Karpas-422 (cell line): ENCODE measurements around the gene CYCS. TPM values are rescaled to one million over a fixed set of nuclear protein-coding genes. Genes with fewer than 3 reads are reported as not detected.
"Not testable (repeated sequence)": the region's sequence is repeated elsewhere in the genome, so short reads cannot be mapped to it uniquely, and the experiment has no call there.

Source experiments
- DNase-seq: peaks from one replicate; pipeline ENCODE4 v3.0.0-alpha.2; 2015
- H2AFZ ChIP-seq: fragments of 200-600 bp; sonication (generic); 2 replicates; pipeline ENCODE4 v1.6.1; 2014; ENCODE audit warnings: antibody characterized with exemption, low read length, mixed read lengths
- H3K27ac ChIP-seq: fragments of 200-600 bp; sonication (generic); 2 replicates; pipeline ENCODE4 v1.5.1; 2014; ENCODE audit warnings: mild to moderate bottlenecking, low read length, moderate library complexity
- H3K27me3 ChIP-seq: fragments of 200-600 bp; sonication (generic); 2 replicates; pipeline ENCODE4 v1.6.1; 2014; ENCODE audit warnings: low read length, mixed read lengths
- H3K36me3 ChIP-seq: fragments of 200-600 bp; sonication (generic); 2 replicates; pipeline ENCODE4 v1.6.1; 2014; ENCODE audit warnings: low read length, mixed read lengths; ENCODE audit not compliant: insufficient read depth
- H3K4me1 ChIP-seq: fragments of 200-600 bp; sonication (generic); 2 replicates; pipeline ENCODE4 v1.6.1; 2014; ENCODE audit warnings: mild to moderate bottlenecking, low read length, mixed read lengths
- H3K4me2 ChIP-seq: fragments of 200-600 bp; sonication (generic); 2 replicates; pipeline ENCODE4 v1.6.1; 2014; ENCODE audit warnings: low read length, low read depth, mild to moderate bottlenecking; ENCODE audit not compliant: poor library complexity, severe bottlenecking
- H3K4me3 ChIP-seq: fragments of 200-600 bp; sonication (generic); 2 replicates; pipeline ENCODE4 v1.5.1; 2014; ENCODE audit warnings: mild to moderate bottlenecking, antibody characterized with exemption, low read length, mixed read lengths
- H3K79me2 ChIP-seq: fragments of 200-600 bp; sonication (generic); 2 replicates; pipeline ENCODE4 v1.6.1; 2014; ENCODE audit warnings: mild to moderate bottlenecking, low read length, mixed read lengths
- H3K9ac ChIP-seq: fragments of 200-600 bp; sonication (generic); 2 replicates; pipeline ENCODE4 v1.6.0; 2014; ENCODE audit warnings: low read length
- H3K9me2 ChIP-seq: fragments of 200-600 bp; sonication (generic), shearing (Covaris generic); replicated peaks from 2 replicates; pipeline ENCODE4 v1.6.0; 2014; ENCODE audit warnings: mild to moderate bottlenecking, low read length, moderate library complexity; ENCODE audit not compliant: insufficient read depth
- H3K9me3 ChIP-seq: fragments of 300-700, 200-600 bp; sonication (generic); 2 replicates; pipeline ENCODE4 v1.6.1; 2014; ENCODE audit warnings: low read length, mixed read lengths
- H4K20me1 ChIP-seq: fragments of 200-600 bp; sonication (generic); 2 replicates; pipeline ENCODE4 v1.6.1; 2014; ENCODE audit warnings: mild to moderate bottlenecking, antibody characterized with exemption, low read length, low read depth; ENCODE audit not compliant: insufficient read depth
- total RNA-seq: library from RNA; depleted of rRNA; stranded (reverse); fragments of >200 nt; shearing (Covaris generic); gene quantifications from 2 replicates; pipeline ENCODE4 v1.2.3, GENCODE V29; 2014; ENCODE audit warnings: low replicate concordance; rRNA removed

The CYCS gene
- 43.9 and 102 TPM in 2 replicates for total RNA-seq

DNA sequence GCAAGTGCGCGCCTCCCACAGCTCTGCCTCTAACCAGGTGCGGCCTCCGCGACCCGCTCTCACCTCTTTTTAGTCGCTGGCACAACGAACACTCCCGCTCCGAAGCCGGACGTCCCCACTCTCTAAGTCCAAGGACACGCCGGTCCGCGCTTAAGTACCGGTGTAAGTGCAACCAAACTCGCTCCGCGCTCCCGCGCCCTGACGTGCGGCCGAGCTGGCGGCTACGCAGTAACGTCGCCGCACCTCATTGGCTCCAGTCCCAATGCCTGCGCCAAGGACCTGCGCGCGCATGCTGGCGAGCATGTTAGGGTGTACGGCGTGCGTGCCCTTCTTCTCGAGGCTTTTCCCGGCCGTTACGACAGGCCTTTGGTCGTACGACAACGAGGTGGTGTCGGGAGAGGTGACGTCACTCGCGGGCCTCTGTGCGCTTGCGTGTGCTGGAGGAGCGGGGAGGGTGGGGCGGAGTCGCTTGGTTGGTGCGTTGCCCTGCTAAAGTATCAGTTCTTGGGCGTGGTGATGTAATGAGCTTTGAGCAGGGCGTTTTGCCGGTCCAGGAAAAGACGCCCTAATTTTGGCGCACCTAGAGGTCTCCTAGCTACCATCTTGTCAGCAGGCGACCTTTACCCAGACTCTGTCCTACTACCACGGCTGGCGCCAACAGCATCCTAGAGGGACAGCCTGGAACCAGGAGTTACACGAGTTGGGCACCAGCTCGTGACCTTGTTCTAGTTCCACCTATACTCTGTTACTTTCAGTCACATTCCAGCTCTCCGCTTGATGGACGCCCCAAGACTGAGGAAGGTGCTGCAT is at the start of gene CYCS:
Gene CYCS (minus strand): TSS at position 124 of the 810 bp plus-strand sequence. CDS start 1,141 bp downstream, outside the sequence.
- H3K9me3 ChIP-seq, result no peaks in the 10 kb centered on the region
- H3K4me1 ChIP-seq, result peaks cover 34% of the 10 kb centered on the region
- peak; percentile 100 for DNase-seq
- H3K9me2 ChIP-seq, result no peaks in the 10 kb centered on the region
- H3K27me3 ChIP-seq, result no peaks in the 10 kb centered on the region
- H3K9ac ChIP-seq, result peak within 1 kb of the TSS; percentile 97
- H3K27ac ChIP-seq, result peak within 1 kb of the TSS; percentile 72
- H3K4me2 ChIP-seq, result peak within 1 kb of the TSS; percentile 100
- peak within 1 kb of the TSS; percentile 96; the same call in 1 of the 2 replicates for H2AFZ ChIP-seq
- peak within 1 kb of the TSS; percentile 83 for H3K4me3 ChIP-seq
- peaks cover 22% of the 10 kb centered on the region for H3K79me2 ChIP-seq
- H4K20me1 ChIP-seq, result peaks cover 30% of the 10 kb centered on the region
- peaks cover 40% of the 10 kb centered on the region for H3K36me3 ChIP-seq

DNA sequence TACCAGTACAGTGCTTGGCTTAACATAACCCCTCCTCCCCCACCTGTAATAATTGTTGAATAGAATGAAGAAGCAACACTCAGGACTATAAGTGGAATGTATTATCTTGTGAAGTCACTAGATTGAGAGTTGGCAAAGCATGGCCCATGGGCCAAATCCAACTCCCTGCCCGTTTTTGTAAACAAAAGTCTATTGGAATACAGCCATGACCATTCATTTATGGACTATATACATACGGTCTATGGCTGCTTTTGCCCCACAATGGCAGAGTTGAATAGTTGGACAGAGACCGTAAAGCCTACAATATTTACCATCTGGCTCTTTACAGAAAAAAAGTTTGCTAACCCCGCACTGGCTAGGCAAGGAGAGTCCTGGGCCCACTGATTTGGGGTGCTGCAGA is 48.1 kb upstream of the CYCS start:
- H3K9me2 ChIP-seq, result no peaks in the 10 kb centered on the region
- H2AFZ ChIP-seq, result no peak overlapping the region
- no peak overlapping the region for H3K27ac ChIP-seq
- no peak overlapping the region for H3K4me3 ChIP-seq
- H3K36me3 ChIP-seq, result no peaks in the 10 kb centered on the region; the same call in 1 of the 2 replicates
- no peak overlapping the region for H3K9ac ChIP-seq
- H4K20me1 ChIP-seq, result no peaks in the 10 kb centered on the region
- no peaks in the 10 kb centered on the region for H3K9me3 ChIP-seq
- no peaks in the 10 kb centered on the region for H3K79me2 ChIP-seq
- no peak overlapping the region for H3K4me2 ChIP-seq
- no peaks in the 10 kb centered on the region for H3K4me1 ChIP-seq
- no peaks in the 10 kb centered on the region for H3K27me3 ChIP-seq
- DNase-seq, result no peak

DNA sequence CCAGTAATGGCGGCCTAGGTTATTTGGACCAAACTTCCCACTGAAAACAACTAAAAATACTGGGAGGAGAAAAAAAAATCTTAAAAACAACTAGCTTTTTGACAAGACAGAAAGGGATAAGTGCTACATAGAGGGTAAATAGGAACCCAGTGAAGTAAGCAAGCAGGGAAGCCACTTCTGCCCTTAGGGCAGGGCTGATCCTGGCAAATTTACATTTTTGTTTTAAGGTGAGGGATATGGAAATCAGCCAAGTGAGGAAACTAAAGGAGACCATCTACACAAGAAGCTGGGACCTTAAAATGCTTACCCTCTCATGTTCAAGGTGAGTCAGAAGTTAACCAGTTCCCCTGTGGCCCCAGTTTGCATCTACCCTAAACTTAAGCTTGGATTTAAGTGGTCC is 46.5 kb upstream of the CYCS start:
- no peaks in the 10 kb centered on the region for H3K79me2 ChIP-seq
- no peaks in the 10 kb centered on the region for H3K9me2 ChIP-seq
- H3K4me2 ChIP-seq, result no peak overlapping the region
- no peaks in the 10 kb centered on the region for H3K4me1 ChIP-seq
- H3K9ac ChIP-seq, result no peak overlapping the region
- H4K20me1 ChIP-seq, result no peaks in the 10 kb centered on the region
- no peak overlapping the region for H2AFZ ChIP-seq
- no peak for DNase-seq
- H3K36me3 ChIP-seq, result no peaks in the 10 kb centered on the region
- H3K9me3 ChIP-seq, result no peaks in the 10 kb centered on the region
- H3K27ac ChIP-seq, result no peak overlapping the region
- no peak overlapping the region for H3K4me3 ChIP-seq
- no peaks in the 10 kb centered on the region for H3K27me3 ChIP-seq

DNA sequence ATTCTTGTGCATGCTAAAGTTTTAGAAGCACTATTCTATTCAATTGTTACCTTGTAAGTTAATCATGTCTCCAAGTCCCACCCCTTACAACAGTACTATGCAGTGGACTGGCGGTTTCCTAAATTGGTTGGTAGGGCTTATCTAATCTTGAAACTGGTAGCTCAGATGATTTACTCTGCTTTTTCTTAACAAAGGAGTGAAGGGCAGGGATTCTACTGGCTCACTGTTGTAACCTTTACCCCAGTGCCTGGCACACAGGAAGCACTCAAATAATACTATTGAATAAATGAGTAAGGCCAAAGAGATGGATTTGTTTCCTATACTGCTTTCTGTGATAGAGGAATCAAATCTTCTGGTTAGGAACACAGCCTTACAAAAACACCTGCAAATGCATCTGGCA is 46.0 kb upstream of the CYCS start:
- no peak overlapping the region for H3K27ac ChIP-seq
- H3K9ac ChIP-seq, result no peak overlapping the region
- no peak overlapping the region for H3K4me3 ChIP-seq
- no peaks in the 10 kb centered on the region for H3K79me2 ChIP-seq
- DNase-seq, result no peak
- no peaks in the 10 kb centered on the region for H3K4me1 ChIP-seq
- H3K36me3 ChIP-seq, result no peaks in the 10 kb centered on the region
- H3K9me2 ChIP-seq, result no peaks in the 10 kb centered on the region
- no peak overlapping the region for H2AFZ ChIP-seq
- no peaks in the 10 kb centered on the region for H4K20me1 ChIP-seq
- H3K4me2 ChIP-seq, result no peak overlapping the region
- no peaks in the 10 kb centered on the region for H3K27me3 ChIP-seq
- no peaks in the 10 kb centered on the region for H3K9me3 ChIP-seq

DNA sequence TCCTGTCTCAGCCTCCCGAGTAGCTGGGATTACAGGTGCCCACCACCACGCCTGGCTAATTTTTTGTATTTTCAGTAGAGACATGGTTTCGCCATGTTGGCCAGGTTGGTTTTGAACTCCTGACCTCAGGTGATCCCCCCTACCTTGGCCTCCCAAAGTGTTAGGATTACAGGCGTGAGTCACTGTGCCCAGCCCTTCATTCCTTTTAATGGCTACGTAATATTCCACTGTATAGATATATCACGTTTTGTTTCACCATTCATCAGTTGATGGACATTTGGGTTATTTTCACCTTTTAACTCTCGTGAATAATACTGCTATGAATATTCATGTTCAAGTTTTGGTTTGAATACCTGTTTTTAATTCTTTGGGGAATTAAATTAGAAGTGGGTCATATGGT is 44.6 kb upstream of the CYCS start:
- Histone ChIP-seq H3K27ac (no peak overlapping the region), H3K4me2 (no peak overlapping the region), H2AFZ (no peak overlapping the region), H4K20me1 (no peaks in the 10 kb centered on the region), H3K4me3 (no peak overlapping the region), H3K27me3 (no peaks in the 10 kb centered on the region), H3K9me2 (no peaks in the 10 kb centered on the region), H3K36me3 (no peaks in the 10 kb centered on the region), H3K79me2 (no peaks in the 10 kb centered on the region), H3K9ac (no peak overlapping the region), H3K9me3 (no peaks in the 10 kb centered on the region), H3K4me1 (no peaks in the 10 kb centered on the region)
- DNase-seq, result no peak

DNA sequence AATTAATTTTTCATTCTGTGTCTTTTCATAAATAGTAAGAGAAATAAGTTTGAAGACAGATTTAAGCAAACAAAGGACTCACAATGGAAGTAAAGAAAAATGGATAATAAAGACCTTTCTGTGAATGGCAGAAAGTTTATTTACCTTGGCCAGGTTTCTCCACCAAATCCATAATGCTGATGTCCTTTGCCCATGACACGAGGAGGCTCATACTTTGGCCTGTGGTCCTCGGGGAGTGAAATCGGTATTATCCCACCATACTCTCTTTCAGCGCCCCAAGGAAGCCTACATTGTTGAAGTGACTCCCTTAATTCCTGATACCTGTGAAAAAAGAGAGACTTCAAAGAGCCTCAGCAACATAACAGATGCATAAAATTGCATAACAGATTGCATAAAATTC is 43.1 kb upstream of the CYCS start:
- Histone ChIP-seq H2AFZ (no peak overlapping the region), H3K79me2 (no peaks in the 10 kb centered on the region), H3K27me3 (no peaks in the 10 kb centered on the region), H3K4me3 (no peak overlapping the region), H3K36me3 (no peaks in the 10 kb centered on the region), H3K27ac (no peak overlapping the region), H3K9me2 (no peaks in the 10 kb centered on the region), H3K9me3 (no peaks in the 10 kb centered on the region), H3K4me2 (no peak overlapping the region), H3K4me1 (no peaks in the 10 kb centered on the region), H4K20me1 (no peaks in the 10 kb centered on the region), H3K9ac (no peak overlapping the region)
- DNase-seq, result no peak

DNA sequence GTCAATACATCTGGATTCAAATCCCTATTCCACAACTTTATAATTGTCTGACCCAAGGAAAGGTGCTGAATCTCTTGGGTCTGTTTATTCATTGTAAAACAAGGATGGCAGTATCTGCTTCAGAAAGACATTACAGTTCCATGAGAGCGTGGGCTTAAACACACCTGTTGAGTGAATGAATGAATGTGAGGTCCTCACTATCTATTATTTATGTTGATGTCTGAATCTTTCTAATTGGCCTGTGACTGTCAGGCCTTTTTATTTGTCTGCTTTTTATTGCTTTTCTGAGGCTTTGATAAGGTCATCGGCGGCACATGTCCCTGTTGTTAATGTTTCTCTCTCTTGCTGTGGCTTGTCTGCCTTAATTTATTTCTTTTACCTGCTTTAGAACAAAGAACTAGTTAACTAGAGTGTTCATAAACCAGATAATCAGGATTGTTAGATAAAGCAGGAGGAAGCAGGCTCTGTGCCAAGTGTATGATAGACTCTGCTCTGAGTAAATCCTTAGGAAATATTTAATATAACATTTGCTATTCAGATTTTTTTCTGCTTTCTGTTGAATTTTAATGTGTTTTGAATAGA is 42.3 kb upstream of the CYCS start:
- DNase-seq, result no peak
- Histone ChIP-seq H3K4me2 (no peak overlapping the region), H3K4me3 (no peak overlapping the region), H3K4me1 (no peaks in the 10 kb centered on the region), H3K9ac (no peak overlapping the region), H3K27ac (no peak overlapping the region), H3K79me2 (no peaks in the 10 kb centered on the region), H3K27me3 (no peaks in the 10 kb centered on the region), H3K9me2 (no peaks in the 10 kb centered on the region), H2AFZ (no peak overlapping the region), H3K9me3 (no peaks in the 10 kb centered on the region), H4K20me1 (no peaks in the 10 kb centered on the region), H3K36me3 (no peaks in the 10 kb centered on the region)

DNA sequence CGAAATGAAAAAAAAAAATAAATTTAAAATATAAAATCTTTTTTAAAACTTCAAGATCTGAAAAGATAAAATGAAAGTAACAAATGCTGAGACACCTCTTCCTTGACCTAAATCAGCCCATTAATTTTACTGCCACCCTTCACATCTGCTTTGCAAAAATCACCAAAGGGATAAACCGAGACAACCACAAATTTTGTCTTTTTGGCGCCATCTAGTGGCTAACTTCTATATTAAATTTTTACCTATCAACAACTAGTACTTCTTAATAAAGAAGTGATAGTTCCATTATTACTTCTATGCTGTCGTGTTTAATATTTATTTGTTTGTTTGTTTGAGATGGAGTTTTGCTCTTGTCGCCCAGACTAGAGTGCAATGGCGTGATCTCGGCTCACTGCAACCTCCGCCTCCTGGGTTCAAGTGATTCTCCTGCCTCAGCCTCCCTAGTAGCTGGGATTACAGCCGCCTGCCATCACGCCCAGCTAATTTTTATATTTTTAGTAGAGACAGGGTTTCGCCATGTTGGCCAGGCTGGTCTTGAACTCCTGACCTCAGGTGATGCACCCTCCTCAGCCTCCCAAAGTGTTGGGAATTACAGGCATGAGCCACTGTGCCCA is 35.0 kb upstream of the CYCS start:
- H3K27me3 ChIP-seq, H3K9me3 ChIP-seq, H3K9ac ChIP-seq, H3K27ac ChIP-seq, H3K4me2 ChIP-seq, H3K36me3 ChIP-seq, H3K9me2 ChIP-seq, H4K20me1 ChIP-seq, H3K4me3 ChIP-seq, H3K4me1 ChIP-seq, H2AFZ ChIP-seq, H3K79me2 ChIP-seq: not testable (repeated sequence)
- DNase-seq, result peak; percentile 86
